Adrenal gland (tissue), 5 donors: ENCODE results near the gene KCNJ1.

Source experiments
- CTCF ChIP-seq, 6 experiments: fragments of 450-650 bp in 4 of 6; fragments of 200-600 bp in 2 of 6; sonication (generic) in 1 of 6; IDR thresholded peaks; 1 replicate in 5 of 6; 2 replicates in 1 of 6; pipeline versions ENCODE4 v1.5.1 to v1.8.0; 2016 to 2021; ENCODE audit warnings: antibody characterized with exemption in 6 of 6, mild to moderate bottlenecking in 2 of 6, moderate library complexity in 1 of 6
- POLR2A ChIP-seq, 2 donors: fragments of 450-650 bp; IDR thresholded peaks; one replicate each; pipeline ENCODE4 v1.6.1; 2017; ENCODE audit warnings: antibody characterized with exemption in 2 of 2, mild to moderate bottlenecking in 2 of 2, moderate library complexity in 1 of 2
- donor health status: DM: no; HTN: no; CAD: no.

DNA sequence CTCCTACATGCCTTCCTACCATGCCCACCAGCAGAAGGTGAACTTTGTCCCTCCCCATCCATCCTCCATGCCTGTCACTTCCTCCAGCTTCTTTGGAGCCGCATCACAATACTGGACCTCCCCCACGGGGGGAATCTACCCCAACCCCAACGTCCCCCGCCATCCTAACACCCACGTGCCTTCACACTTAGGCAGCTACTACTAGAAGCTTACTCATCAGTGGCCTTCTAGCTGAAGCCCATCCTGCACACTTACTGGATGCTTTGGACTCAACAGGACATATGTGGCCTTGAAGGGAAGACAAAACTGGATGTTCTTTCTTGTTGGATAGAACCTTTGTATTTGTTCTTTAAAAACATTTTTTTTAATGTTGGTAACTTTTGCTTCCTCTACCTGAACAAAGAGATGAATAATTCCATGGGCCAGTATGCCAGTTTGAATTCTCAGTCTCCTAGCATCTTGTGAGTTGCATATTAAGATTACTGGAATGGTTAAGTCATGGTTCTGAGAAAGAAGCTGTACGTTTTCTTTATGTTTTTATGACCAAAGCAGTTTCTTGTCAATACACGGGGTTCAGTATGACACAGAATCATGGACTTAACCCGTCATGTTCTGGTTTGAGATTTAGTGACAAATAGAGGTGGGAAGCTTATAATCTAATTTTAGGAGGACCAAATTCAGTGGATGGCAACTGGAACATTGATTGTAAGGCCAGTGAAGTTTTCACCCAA is 56.1 kb downstream of the KCNJ1 start:
- TF ChIP-seq POLR2A (IDR thresholded peaks at IDR 0.05) = no peak
- no peak for TF ChIP-seq CTCF (IDR thresholded peaks at IDR 0.05)
